ENCODE results near the gene PADI3.
A peak's percentile ranks its signal among the peaks of the same experiment; 100 is the strongest.

Gene PADI3

DNA sequence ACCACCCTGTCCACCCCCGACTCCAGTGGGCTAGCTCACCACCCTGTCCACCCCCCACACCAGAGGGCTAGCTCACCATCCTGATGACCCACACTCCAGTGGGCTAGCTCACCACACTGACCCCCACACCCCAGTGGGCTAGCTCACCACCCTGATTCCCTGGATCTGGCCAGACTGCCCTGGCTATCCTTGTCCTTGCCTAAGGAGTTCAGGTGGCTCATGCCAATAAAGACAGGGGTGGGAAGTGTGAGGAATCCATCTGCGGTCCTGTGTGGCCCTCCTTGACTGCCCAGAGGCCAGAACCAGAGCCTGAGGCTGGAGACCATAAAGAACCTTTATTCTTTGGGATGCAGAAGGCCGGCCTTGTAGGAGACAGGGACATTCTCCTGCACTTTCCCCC lies 40.4 kb upstream of the PADI3 start:
- no peak for DNase-seq (ENCODE audit: extremely low spot score)
- TF ChIP-seq FOXA1 (IDR thresholded peaks at IDR 0.05) (no peak), FOXK2 (IDR thresholded peaks at IDR 0.05) (no peak), LEF1 (IDR thresholded peaks at IDR 0.05; ENCODE audit: borderline replicate concordance) (no peak), PKNOX1 (IDR thresholded peaks at IDR 0.05) (no peak)
- CTCF ChIA-PET = no interaction called here
- POLR2A ChIA-PET = no interaction called here

GRCh38 chr1:17209430-17209829 lies 39.5 kb upstream of the PADI3 start:
- CTCF ChIA-PET = no interaction called here
- TF ChIP-seq HDGF (IDR thresholded peaks at IDR 0.05; ENCODE audit: borderline replicate concordance) (no peak), PKNOX1 (IDR thresholded peaks at IDR 0.05) (no peak), SUZ12 (IDR thresholded peaks at IDR 0.05) (no peak), FOXK2 (IDR thresholded peaks at IDR 0.05) (no peak), ELF4 (IDR thresholded peaks at IDR 0.05) (no peak), L3MBTL2 (conservative IDR thresholded peaks at IDR 0.05) (no peak), BHLHE40 (IDR thresholded peaks at IDR 0.05; ENCODE audit: borderline replicate concordance) (no peak), SP1 (IDR thresholded peaks at IDR 0.05) (no peak), NFRKB (IDR thresholded peaks at IDR 0.05) (no peak), ZNF384 (IDR thresholded peaks at IDR 0.05) (no peak), CTBP1 (IDR thresholded peaks at IDR 0.05; ENCODE audit: borderline replicate concordance) (no peak), FOXA1 (IDR thresholded peaks at IDR 0.05) (no peak), TARDBP (IDR thresholded peaks at IDR 0.05) (no peak), ARNT (IDR thresholded peaks at IDR 0.05) (no peak), FOXM1 (IDR thresholded peaks at IDR 0.05; ENCODE audit: borderline replicate concordance) (no peak)
- POLR2A ChIA-PET = no interaction called here
- DNase-seq (ENCODE audit: extremely low spot score) = no peak

DNA sequence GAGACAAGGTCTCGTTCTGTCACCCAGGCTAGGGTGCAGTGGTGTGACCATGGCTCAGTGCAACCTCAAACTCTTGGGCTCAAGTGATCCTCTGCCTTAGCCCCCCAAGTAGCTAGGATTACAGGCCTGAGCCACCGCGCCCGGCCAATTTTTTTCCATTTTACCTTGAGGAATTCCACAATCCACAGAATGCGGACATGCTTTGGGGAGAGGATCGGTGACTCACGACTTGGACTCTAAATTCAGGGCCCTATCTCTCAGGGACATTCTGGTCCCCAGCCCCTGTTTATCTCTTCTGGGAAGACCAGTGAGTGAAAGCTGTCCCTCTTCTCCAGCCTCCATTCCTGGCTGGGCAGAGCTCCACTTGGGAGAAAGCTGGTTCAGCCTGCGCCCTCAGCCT lies 38.7 kb upstream of the PADI3 start:
- CTCF ChIA-PET = no interaction called here
- no peak for TF ChIP-seq FOXK2 (IDR thresholded peaks at IDR 0.05)
- TF ChIP-seq FOXM1 (IDR thresholded peaks at IDR 0.05; ENCODE audit: borderline replicate concordance) = no peak
- TF ChIP-seq TARDBP (IDR thresholded peaks at IDR 0.05) = no peak
- TF ChIP-seq FOXA1 (IDR thresholded peaks at IDR 0.05) = no peak
- no peak for TF ChIP-seq ARNT (IDR thresholded peaks at IDR 0.05)
- POLR2A ChIA-PET = no interaction called here
- no peak for DNase-seq (ENCODE audit: extremely low spot score)

DNA sequence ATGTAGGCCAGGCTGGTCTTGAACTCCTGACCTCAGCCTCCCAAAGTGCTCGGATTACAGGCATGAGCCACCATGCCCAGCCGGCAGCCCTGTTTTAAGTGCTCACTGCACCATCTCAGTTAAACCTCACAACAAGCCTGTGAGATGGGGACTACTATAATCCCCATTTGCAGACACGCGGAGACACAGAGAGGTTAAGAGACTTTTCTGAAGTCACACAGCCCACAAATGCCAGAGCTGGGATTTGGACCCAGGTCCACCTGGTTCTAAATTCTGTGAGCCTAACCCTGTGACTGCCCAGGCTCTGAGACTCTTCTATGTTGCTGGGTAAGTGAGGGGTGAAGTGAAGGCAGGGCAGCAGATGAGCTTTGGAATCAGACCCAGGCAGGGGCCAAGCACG lies 37.5 kb upstream of the PADI3 start:
- ChIA-PET POLR2A (no interaction called here), CTCF (no interaction called here)
- no peak for DNase-seq (ENCODE audit: extremely low spot score)
- TF ChIP-seq ARNT (IDR thresholded peaks at IDR 0.05) = no peak
- no peak for TF ChIP-seq L3MBTL2 (conservative IDR thresholded peaks at IDR 0.05)
- no peak for TF ChIP-seq LEF1 (IDR thresholded peaks at IDR 0.05; ENCODE audit: borderline replicate concordance)
- no peak for TF ChIP-seq PKNOX1 (IDR thresholded peaks at IDR 0.05)
- no peak for TF ChIP-seq FOXA1 (IDR thresholded peaks at IDR 0.05)
- TF ChIP-seq ZNF384 (IDR thresholded peaks at IDR 0.05) = no peak
- TF ChIP-seq FOXM1 (IDR thresholded peaks at IDR 0.05; ENCODE audit: borderline replicate concordance) = no peak
- no peak for TF ChIP-seq SP1 (IDR thresholded peaks at IDR 0.05)
- TF ChIP-seq ELF4 (IDR thresholded peaks at IDR 0.05) = no peak
- no peak for TF ChIP-seq SUZ12 (IDR thresholded peaks at IDR 0.05)
- TF ChIP-seq BHLHE40 (IDR thresholded peaks at IDR 0.05; ENCODE audit: borderline replicate concordance) = no peak
- TF ChIP-seq CTBP1 (IDR thresholded peaks at IDR 0.05; ENCODE audit: borderline replicate concordance) = no peak
- TF ChIP-seq HDGF (IDR thresholded peaks at IDR 0.05; ENCODE audit: borderline replicate concordance) = no peak
- TF ChIP-seq NFRKB (IDR thresholded peaks at IDR 0.05) = no peak
- TF ChIP-seq TARDBP (IDR thresholded peaks at IDR 0.05) = no peak
- TF ChIP-seq FOXK2 (IDR thresholded peaks at IDR 0.05) = no peak

DNA sequence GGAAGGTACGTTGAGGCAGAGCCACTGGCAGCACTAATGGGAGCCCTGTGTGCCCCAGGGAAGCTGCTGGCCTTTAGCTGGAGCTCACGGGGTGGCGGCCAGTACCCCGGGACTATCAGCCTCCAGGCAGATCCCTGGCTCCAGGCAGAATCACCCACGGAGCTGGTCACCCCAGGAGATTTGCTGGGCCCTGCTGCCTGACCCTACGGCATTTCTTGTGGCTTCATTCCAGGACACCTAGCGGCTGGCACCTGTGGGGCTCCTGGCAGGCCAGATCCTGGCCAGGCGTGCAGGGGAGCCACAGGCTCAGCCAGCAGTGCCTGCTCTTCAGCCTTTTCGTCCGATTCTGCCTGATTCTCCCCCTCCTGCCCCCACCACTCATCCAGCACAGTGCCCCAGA lies 36.9 kb upstream of the PADI3 start:
- DNase-seq (ENCODE audit: extremely low spot score) = no peak
- POLR2A ChIA-PET = no interaction called here
- CTCF ChIA-PET = no interaction called here
- no peak for TF ChIP-seq ARNT (IDR thresholded peaks at IDR 0.05)

- peak; percentile 57 for DNase-seq (ENCODE audit: extremely low spot score)
- ChIA-PET POLR2A (interaction anchor here (0.9 to 1.0 kb wide), 3 partner anchors 13 to 20 kb away, joined by 3 to 4 read pairs (median 3); no protein-coding TSS in a partner anchor), CTCF (interaction anchor here (0.5 to 1.0 kb wide), 2 partner anchors 14 to 46 kb away, joined by 3 to 5 read pairs; no protein-coding TSS in a partner anchor)
- no peak for TF ChIP-seq CTBP1 (IDR thresholded peaks at IDR 0.05; ENCODE audit: borderline replicate concordance)
- TF ChIP-seq ARNT (IDR thresholded peaks at IDR 0.05) = no peak
- TF ChIP-seq FOXA1 (IDR thresholded peaks at IDR 0.05) = no peak
- TF ChIP-seq SUZ12 (IDR thresholded peaks at IDR 0.05) = no peak
- no peak for TF ChIP-seq BHLHE40 (IDR thresholded peaks at IDR 0.05; ENCODE audit: borderline replicate concordance)
- no peak for TF ChIP-seq LEF1 (IDR thresholded peaks at IDR 0.05; ENCODE audit: borderline replicate concordance)
- no peak for TF ChIP-seq ELF4 (IDR thresholded peaks at IDR 0.05)
- TF ChIP-seq FOXK2 (IDR thresholded peaks at IDR 0.05) = no peak
- TF ChIP-seq FOXM1 (IDR thresholded peaks at IDR 0.05; ENCODE audit: borderline replicate concordance) = no peak
- no peak for TF ChIP-seq HDGF (IDR thresholded peaks at IDR 0.05; ENCODE audit: borderline replicate concordance)
- no peak for TF ChIP-seq ZNF384 (IDR thresholded peaks at IDR 0.05)
- no peak for TF ChIP-seq SP1 (IDR thresholded peaks at IDR 0.05)
- TF ChIP-seq L3MBTL2 (conservative IDR thresholded peaks at IDR 0.05) = no peak
- TF ChIP-seq NFRKB (IDR thresholded peaks at IDR 0.05) = no peak
- no peak for TF ChIP-seq TARDBP (IDR thresholded peaks at IDR 0.05)
- TF ChIP-seq PKNOX1 (IDR thresholded peaks at IDR 0.05) = no peak
Measured at GRCh38 chr1:17212487-17213121, 36.3 kb upstream of the PADI3 start.

Data from HEK293T (cell line).